Liver (tissue), 3 donors: ENCODE measurements around the gene PCDH15.

Experiments used
- CTCF ChIP-seq: fragments of 150-350 bp; IDR thresholded peaks from 2 replicates; pipeline ENCODE4 v1.5.1; 2017; ENCODE audit warnings: improper control_type of control experiment, low read depth, low read length; ENCODE audit not compliant: missing input control
- JUND ChIP-seq, 2 donors: IDR thresholded peaks; 2 replicates each; pipeline ENCODE4 v1.6.1; 2016; ENCODE audit warnings: antibody characterized with exemption in 2 of 2
- donor health status: healthy.
- donor health status: healthy.

- TF ChIP-seq CTCF (no peak), JUND (IDR thresholded peaks at IDR 0.05) (no peak)
Measured at GRCh38 chr10:53846809-53847208, 954.2 kb downstream of the PCDH15 start.
